HG03575 (cell line): Measurements from ENCODE around the gene NGFR.

Experiments
- ATAC-seq: cut with Tn5 transposase; IDR thresholded peaks from one replicate; pipeline ENCODE4 v1.9.1; 2021; ENCODE audit not compliant: unreplicated experiment, insufficient number of reproducible peaks, low FRiP score; ENCODE audit errors: extremely low read depth

The NGFR gene

DNA sequence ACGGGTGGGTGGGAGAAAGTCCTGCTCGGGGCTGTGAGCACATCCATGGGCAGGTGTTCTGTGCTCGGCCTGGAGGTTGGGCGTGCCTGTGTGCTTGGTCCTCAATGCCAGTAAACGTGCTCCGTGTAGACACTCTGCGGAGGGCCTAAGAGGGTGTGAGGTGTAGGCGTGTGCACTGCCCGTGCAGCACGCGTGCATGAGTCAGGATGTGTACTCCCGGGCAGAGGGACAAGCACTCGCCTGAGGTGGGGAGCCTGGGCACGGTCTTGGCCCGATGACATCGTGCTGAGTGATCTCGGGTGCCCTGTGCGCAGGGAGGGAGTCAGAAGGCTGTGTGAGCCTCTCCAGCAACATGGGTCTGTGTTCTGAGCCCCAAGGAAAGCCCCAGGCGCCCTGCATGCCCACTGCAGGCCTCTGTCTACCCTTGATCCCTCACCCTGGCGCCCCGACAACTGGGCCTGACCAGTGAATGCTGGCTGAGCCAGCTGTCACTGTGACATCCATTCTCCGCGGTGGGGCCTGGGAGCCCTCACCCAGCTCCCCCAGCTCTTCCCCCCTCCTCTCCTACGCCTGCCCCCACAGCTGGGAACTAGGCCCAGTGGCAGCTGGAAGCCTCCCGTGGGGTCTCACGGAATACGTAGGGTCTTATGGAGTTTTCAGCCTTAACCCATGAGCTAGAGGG, 57.1 kb downstream of the NGFR start:
- no peak for ATAC-seq

DNA sequence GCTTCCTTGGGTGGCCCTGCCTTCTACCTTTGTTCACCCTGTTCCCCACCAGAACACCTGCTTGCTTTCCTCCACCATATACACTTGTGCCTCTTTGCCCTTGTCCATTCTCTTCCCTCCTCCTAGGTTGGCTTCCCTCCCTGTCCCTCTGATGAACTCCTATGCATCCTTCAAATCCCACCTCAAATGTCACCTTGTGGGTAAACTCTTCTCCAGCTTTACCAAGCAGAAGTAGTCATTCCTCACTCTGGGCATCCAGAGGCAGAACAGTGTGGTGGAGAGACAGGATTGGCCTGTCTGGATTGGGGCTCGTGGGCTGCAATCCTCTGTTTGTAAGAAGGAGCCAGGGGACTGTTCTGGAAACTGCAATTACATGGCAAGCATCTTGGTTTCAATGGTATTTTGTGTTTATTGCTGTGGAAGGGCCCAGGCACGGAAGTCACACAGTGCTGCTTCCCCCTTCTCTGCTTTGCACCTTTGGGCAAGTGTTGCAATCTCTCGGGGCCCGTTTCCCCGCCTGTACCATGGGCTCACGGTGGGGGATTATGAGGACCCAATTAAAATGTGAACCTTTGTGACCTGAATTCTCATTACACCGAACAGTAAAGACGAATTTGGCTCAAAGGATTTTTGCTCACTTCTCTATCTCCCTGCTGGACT, 58.7 kb downstream of the NGFR start:
- ATAC-seq: no peak

DNA sequence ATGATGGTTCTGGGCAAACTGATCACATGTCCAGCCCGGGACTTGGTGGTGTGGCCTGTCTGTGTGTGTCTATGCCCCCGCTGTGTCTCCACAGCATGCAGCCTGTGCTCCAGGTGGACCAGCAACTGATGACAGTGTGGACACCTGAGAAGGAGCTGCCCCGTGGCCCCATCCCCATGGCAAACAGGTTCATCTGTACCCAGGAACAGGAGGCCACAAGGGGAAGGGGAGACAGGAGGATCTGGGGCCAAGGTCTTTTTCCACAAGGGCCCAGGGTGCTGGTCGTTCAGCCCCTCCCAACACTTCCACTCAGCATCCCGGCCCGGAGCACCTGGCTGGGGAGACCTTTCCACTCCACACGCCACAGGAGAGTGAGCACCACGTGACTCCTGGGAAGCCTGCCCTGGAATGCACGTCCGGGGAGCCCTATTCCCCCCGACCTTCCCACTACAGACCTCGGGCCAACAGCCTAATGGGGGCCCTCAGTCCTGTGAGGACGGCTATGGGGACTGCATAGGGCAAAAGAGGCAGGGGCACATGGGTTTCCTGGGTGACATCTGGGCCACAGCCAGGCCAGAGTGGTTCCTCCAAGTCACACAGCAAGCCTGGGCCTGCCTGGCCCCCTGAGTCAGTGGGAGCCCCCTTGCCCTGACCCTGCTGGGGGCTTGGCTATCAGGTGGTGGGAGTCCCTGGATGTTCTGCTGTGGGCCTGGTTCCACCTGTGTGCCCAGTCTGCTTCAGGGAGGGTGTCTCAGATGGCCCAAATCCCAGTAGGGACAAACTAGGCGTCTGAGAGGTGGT, 59.8 kb downstream of the NGFR start:
- ATAC-seq: no peak

DNA sequence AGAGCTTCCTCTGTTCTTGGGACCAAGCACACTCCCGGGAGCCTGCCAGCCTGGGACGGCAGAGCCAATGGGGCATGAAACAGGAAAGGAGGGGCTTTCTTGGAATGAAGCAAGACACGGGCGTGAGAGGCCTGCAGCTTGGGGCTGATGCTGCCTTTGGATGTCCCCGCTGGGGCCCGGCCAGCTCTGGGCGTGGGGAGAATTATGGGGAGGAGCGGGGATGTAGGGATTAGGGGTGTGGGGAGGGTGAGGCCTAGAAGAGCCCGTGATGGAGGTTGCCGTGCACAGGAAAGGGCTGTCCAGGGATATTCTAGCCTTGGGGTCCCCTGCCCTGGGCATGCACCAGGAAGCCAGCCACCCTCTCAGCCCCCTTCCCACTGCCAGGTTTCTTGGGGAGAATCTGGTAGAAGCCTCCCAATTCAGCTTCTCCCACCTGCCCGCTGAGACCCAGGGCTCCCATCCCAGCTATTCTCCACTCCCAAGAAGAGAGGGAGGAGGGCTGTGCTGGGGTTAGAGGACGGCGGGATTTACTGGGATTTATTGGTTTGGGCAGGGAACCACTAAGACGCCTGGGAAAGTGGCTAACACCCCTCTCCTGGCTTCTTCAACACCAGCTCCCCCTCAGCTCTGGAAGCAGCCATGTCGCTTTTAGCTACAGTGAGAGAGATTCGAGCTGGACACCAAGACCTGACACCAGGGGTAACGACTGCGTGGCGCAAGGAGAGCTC, 60.6 kb downstream of the NGFR start:
- no peak for ATAC-seq

DNA sequence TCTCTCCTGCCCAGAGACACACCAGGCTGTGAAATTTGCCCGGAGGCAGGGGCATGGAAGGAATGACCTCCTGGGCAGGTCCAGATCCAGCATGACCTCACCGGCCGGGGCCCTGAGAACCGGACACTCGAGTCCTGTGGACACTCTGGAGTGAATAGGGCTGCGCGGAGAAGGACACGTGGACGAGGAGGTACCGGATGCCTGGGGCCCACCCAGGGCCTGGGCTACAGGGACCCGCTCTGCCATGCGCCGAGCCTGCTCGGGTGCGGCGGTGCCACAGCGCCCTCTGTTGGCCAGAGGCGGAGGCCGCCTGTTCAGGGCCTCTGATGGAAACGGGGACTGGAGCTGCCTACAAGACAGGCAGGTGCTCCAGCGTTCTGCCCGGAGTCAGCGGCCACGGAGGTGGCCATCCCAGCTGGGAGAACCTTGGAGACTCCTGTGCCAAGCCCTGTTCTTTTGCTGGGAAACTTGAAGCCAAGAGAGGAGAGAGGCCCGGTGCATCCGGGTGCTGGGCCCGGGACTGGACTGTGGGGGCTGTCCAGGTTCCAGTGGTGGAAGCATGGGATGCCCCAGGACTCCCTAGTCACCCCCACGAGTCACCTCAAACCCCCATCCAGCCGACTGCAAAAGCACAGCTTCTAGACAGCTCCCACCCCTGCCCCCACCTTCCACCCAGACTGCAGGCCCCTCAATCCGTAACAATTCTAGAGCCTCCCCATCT, 61.3 kb downstream of the NGFR start:
- no peak for ATAC-seq

DNA sequence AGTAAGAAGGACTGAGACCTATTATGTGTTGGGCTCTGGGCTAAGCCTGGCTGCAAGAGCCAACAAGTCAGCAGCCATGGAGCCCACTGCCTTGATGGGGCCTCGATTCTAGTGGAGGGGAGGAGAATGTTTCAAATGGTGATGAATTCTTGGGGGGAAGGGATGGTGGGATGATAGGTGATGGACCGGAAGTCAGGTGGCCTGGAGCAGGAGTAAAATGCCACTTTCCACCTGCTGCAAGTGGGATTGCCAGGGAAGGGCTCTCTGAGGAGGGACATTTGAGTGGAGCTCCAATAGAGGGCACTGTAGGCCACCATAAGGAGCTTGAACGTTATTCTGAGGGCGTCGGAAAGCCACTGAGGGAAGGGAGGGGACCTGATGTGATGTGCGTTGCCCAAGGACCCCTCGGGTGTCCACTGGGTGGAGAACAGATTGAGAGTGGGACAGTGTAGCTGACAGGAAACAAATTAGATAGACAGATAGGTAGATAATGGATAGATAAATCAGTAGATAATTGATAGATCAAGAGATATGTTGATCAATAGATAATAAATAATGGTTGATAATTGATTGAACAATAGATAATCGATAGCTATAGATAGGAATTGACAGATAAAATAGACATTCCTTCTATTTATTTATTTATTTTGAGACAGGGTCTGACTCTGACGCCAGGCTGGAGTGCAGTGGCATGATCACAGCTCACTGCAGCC, 62.4 kb downstream of the NGFR start:
- ATAC-seq: no peak
